Activated naive CD8-positive, alpha-beta T cell treated with anti-CD3 and anti-CD28 coated beads, Interleukin-2, amount 10 ng/mL, durations not matched to agents 7 days and 5 days (primary cell): ENCODE measurements around the gene HEATR1. TPM values are rescaled to one million over a fixed set of nuclear protein-coding genes. Genes with fewer than 3 reads are reported as not detected.

Source experiments
- ATAC-seq: fragments of 150-1000 bp; cut with Tn5 transposase; one replicate; pipeline ENCODE4 v1.10.0; 2021; ENCODE audit warnings: low read depth, moderate library complexity
- POLR2A ChIA-PET: fragments of 350-600 bp; sonication (Branson Sonifier 250); formaldehyde crosslinking; loops from one replicate; lab custom pipeline; 2021; ENCODE audit warnings: antibody characterized with exemption; lab: Charles Lee
- DNase-seq: peaks from one replicate; pipeline ENCODE4 v3.0.0; 2021
- H3K27ac Mint-ChIP-seq: one replicate; pipeline ENCODE4 v1.8.0; 2022; ENCODE audit warnings: mild to moderate bottlenecking, mixed read lengths
- H3K27me3 Mint-ChIP-seq: one replicate; pipeline ENCODE4 v1.8.0; 2022; ENCODE audit warnings: mild to moderate bottlenecking, moderate library complexity, mixed read lengths
- H3K36me3 Mint-ChIP-seq: one replicate; pipeline ENCODE4 v1.8.0; 2021; ENCODE audit warnings: mild to moderate bottlenecking, mixed read lengths
- H3K4me1 Mint-ChIP-seq: one replicate; pipeline ENCODE4 v1.8.0; 2021; ENCODE audit warnings: mixed read lengths
- H3K4me3 Mint-ChIP-seq: one replicate; pipeline ENCODE4 v1.8.0; 2022; ENCODE audit warnings: mild to moderate bottlenecking, moderate library complexity, mixed read lengths
- H3K9me3 Mint-ChIP-seq: one replicate; pipeline ENCODE4 v1.8.0; 2021; ENCODE audit warnings: mixed read lengths
- total RNA-seq, 2 experiments: library from RNA; stranded (reverse); gene quantifications; one replicate each; pipeline ENCODE4 v1.2.3, GENCODE V29; 2021

HEATR1 gene
- total RNA-seq, 2 experiments from 2014 or later, result 40.1 to 40.5 TPM

DNA sequence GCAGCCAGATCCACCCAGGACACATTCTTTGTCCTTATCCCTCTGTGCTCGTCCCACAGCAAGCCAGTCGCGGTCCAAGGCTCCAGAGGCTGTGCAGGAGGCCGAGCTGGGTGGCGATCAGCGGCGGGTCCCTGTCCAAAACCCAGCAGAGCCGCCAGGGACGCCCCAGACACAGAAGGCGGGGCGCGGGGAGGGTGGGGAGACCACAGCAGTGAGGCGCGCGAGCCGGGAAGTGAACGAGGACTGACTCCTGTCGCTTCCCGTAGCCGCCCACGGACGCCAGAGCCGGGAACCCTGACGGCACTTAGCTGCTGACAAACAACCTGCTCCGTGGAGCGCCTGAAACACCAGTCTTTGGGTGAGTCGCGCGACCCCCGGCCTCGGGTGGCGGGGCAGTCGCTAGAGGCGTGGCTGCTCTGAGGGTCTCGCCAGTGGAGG, 80.6 kb downstream of the HEATR1 start, which contains the start of gene LGALS8:
Gene LGALS8 (plus strand): TSS at position 279 of the 438 bp plus-strand sequence. CDS start 2,089 bp downstream, outside the sequence.
- POLR2A ChIA-PET, result interaction anchor here (0.8 to 1.1 kb wide), 2 partner anchors 12 to 80 kb away, joined by 3 to 4 read pairs; partner anchors contain the start of gene HEATR1
- Mint-ChIP-seq H3K4me3 (peak within 1 kb of the TSS; percentile 97), H3K27me3 (peaks cover 5% of the 10 kb centered on the region), H3K27ac (peak within 1 kb of the TSS; percentile 98), H3K36me3 (peaks cover 13% of the 10 kb centered on the region), H3K4me1 (peaks cover 8% of the 10 kb centered on the region), H3K9me3 (no peaks in the 10 kb centered on the region)
- peak; percentile 80 for ATAC-seq
- DNase-seq, result peak; percentile 87

DNA sequence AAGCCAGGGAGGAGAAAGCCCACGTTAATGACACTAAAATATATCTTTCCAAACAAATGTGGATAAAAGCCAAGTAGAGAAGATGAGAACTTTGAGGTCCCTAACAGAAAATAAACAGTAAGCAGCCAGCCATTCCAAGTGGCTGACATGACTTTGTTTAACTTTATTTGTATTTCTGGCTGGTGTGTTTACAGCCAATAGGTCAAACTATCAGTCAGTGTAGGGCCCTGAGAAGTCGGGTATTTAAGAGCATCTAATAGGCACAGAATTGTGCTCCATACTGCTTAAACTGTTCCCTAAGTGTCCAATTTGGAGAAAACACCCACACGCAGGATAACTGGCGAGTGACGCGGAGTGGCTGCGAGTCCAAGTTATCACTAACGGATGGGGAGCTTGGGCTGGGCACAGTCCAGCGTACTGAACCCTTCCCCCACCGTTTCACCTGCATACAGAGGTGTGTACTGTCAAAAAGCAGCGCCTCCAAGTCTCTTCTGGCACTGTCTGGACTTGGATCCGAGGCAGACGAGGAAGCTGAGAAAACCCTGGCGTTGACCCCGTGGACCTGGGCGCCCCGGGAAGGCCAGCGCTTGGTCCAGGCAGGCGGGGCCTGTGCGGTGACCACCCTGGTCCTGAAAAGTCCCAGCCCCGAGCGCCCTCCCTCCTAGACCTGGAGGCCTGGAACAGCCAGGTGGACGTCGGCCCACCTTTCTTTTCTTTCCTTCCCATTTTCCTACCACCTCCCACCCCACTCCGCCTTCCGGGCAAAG, 81.2 kb downstream of the HEATR1 start:
- peak; percentile 3 for ATAC-seq

DNA sequence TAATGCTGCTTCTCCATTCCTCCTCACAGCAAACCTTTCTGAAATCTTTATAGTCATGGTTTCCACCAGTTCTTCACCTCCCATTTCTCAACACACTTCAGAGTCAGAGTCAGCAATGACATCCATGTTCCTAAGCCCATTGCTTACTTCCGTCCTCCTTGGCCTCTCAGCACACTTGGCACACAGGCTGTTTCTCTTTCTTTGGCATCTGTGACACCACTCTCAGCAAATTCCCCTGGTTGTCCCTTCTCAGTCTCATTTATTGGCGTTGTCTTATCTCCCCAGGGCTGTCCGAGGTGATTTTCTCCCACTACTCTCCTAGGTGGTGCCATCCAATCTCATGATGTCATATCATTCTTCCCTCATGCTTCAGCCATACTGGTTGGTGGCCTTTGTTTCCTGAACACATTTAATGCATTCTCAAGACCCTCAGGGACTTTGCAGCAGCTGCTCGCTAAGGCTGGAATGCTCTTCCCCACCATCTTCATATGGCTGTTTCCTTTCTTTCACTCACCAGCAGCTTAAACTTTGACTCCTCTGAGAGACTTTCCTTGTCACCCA, 83.8 kb downstream of the HEATR1 start:
- H3K27me3 Mint-ChIP-seq, result peaks cover 13% of the 10 kb centered on the region
- H3K4me1 Mint-ChIP-seq, result peaks cover 21% of the 10 kb centered on the region
- H3K27ac Mint-ChIP-seq, result no peak overlapping the region
- no peaks in the 10 kb centered on the region for H3K9me3 Mint-ChIP-seq
- no peak for ATAC-seq
- POLR2A ChIA-PET, result no interaction called here
- no peak for DNase-seq
- peaks cover 3% of the 10 kb centered on the region for H3K36me3 Mint-ChIP-seq
- no peak overlapping the region for H3K4me3 Mint-ChIP-seq

More for the DNA sequence above, 81.2 kb downstream of the HEATR1 start:
- Mint-ChIP-seq H3K27ac (peak overlapping the region; percentile 98), H3K27me3 (peaks cover 10% of the 10 kb centered on the region), H3K9me3 (no peaks in the 10 kb centered on the region), H3K4me1 (peaks cover 9% of the 10 kb centered on the region), H3K4me3 (peak overlapping the region; percentile 97), H3K36me3 (peaks cover 13% of the 10 kb centered on the region)
- DNase-seq, result no peak
- POLR2A ChIA-PET, result interaction anchor here (0.8 to 1.1 kb wide), 2 partner anchors 12 to 81 kb away, joined by 3 to 4 read pairs; partner anchors contain the start of gene HEATR1

- DNase-seq (no peak), ATAC-seq (no peak)
- Mint-ChIP-seq H3K36me3 (peaks cover 3% of the 10 kb centered on the region), H3K27me3 (peaks cover 13% of the 10 kb centered on the region), H3K4me3 (no peak overlapping the region), H3K9me3 (no peaks in the 10 kb centered on the region), H3K27ac (no peak overlapping the region), H3K4me1 (peaks cover 18% of the 10 kb centered on the region)
- POLR2A ChIA-PET, result no interaction called here
Observed at GRCh38 chr1:236518322-236518721, 86.0 kb downstream of the HEATR1 start.

DNA sequence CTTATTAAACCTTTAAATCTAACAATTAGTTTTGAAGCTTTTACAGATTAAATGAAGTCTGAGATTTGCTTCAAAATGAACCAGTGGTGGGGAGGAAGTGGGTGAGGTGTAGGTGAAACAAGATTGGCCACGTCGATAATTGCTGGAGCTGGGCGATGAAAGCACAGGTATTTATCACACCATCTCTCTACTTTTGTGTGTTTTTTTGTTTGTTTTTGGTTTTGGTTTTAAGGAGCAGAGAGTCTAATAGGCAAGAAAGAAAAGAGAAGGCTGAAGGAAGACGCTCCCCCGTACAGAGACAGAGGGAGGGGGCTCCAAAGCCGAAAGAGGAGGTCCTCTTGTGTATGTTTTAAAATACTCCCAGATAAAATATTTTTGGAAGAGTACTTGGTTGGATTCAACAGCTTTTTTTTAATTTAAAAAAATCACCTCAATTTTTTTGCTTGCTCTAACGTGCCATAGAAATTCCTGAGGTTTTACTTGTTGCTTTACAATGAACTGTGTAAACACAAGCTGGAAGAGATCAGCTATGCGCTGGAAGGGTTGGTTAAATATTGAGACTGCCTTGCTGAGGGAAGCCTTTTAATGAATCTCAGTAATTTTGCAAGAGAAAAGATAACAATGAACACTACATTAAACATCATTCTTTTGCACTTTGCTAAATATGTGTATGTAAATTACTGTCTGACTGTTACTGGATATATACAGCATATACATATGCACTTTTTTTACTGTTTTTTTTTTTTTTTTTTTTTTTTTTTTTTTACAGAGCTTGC, 87.2 kb downstream of the HEATR1 start:
- ATAC-seq (peak; percentile 73), DNase-seq (no peak)
- H3K9me3 Mint-ChIP-seq, result no peaks in the 10 kb centered on the region
- peaks cover 15% of the 10 kb centered on the region for H3K4me1 Mint-ChIP-seq
- peak overlapping the region; percentile 60 for H3K4me3 Mint-ChIP-seq
- POLR2A ChIA-PET, result no interaction called here
- peaks cover 13% of the 10 kb centered on the region for H3K27me3 Mint-ChIP-seq
- H3K27ac Mint-ChIP-seq, result peak overlapping the region; percentile 49
- peaks cover 3% of the 10 kb centered on the region for H3K36me3 Mint-ChIP-seq

DNA sequence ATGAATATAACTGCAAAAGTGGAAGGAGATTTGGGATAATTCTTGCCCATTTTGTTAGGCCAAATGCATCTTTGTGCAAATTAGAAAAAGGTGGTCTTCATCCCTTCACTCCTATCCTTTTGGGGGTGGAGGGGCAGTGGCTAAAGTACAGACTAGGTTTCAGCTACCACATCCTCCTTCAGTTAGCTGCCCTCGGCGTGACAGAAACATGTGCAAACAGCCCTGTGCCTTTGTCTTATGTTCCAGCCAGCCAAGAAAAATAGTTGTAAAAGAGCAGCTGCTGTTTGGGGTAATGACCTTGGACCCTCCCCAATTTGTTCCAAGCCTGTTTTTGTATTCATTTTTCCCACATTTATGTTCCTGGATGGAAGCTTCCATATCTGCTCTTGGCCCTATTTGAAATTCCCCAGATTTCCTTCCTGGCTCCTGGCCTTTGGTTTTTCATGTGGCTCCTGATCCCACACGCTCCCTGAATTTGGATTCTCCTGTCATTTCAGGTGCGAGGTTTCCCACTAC, 88.8 kb downstream of the HEATR1 start:
- peaks cover 15% of the 10 kb centered on the region for H3K4me1 Mint-ChIP-seq
- POLR2A ChIA-PET, result no interaction called here
- peaks cover 17% of the 10 kb centered on the region for H3K27me3 Mint-ChIP-seq
- no peaks in the 10 kb centered on the region for H3K36me3 Mint-ChIP-seq
- DNase-seq (no peak), ATAC-seq (no peak)
- H3K4me3 Mint-ChIP-seq, result no peak overlapping the region
- H3K27ac Mint-ChIP-seq, result no peak overlapping the region
- no peaks in the 10 kb centered on the region for H3K9me3 Mint-ChIP-seq

- H3K9me3 Mint-ChIP-seq, result no peaks in the 10 kb centered on the region
- no peaks in the 10 kb centered on the region for H3K36me3 Mint-ChIP-seq
- H3K4me3 Mint-ChIP-seq, result no peak overlapping the region
- no peak for ATAC-seq
- peaks cover 15% of the 10 kb centered on the region for H3K4me1 Mint-ChIP-seq
- POLR2A ChIA-PET, result no interaction called here
- H3K27ac Mint-ChIP-seq, result no peak overlapping the region
- H3K27me3 Mint-ChIP-seq, result peaks cover 21% of the 10 kb centered on the region
- DNase-seq, result no peak
Observed at GRCh38 chr1:236514703-236515442, 89.4 kb downstream of the HEATR1 start.

DNA sequence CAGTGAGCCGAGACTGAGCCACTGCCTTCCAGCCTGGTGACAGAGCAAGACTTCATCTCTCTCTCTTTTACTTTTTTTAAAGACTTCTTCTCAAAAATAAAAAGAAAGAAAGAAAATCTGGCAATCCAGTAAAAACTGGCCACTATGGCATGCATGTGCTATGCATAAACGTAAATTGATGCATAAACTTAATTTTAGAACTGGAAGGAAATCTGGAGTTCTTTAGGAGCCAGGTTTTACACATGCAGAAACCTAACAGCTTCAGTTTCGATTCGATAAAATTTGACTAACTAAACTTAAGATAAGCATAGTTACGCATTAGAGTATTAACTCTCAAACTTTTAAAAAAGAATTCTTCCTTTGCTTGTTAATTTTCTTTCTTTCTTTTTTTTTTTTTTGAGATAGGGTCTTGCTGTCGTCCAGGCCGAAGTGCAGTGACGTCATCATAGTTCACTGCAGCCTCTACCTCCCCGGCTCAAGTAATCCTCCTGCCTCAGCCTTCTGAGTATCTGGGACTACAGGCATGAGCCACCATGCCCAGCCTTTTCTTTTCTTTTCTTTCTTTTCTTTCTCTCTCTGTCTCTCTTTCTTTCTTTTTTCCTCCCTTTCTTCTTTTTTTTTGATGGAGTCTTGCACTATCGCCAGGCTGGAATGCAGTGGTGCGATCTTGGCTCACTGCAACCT, 92.4 kb downstream of the HEATR1 start:
- no peak for DNase-seq
- H3K9me3 Mint-ChIP-seq, result no peaks in the 10 kb centered on the region
- H3K4me3 Mint-ChIP-seq, result no peak overlapping the region
- H3K36me3 Mint-ChIP-seq, result no peaks in the 10 kb centered on the region
- POLR2A ChIA-PET, result no interaction called here
- peaks cover 11% of the 10 kb centered on the region for H3K27me3 Mint-ChIP-seq
- H3K27ac Mint-ChIP-seq, result no peak overlapping the region
- no peak for ATAC-seq
- H3K4me1 Mint-ChIP-seq, result peaks cover 13% of the 10 kb centered on the region

- H3K9me3 Mint-ChIP-seq, result no peaks in the 10 kb centered on the region
- no peaks in the 10 kb centered on the region for H3K36me3 Mint-ChIP-seq
- DNase-seq, result no peak
- H3K27me3 Mint-ChIP-seq, result peaks cover 10% of the 10 kb centered on the region
- peaks cover 5% of the 10 kb centered on the region for H3K4me1 Mint-ChIP-seq
- H3K27ac Mint-ChIP-seq, result no peak overlapping the region
- no peak overlapping the region for H3K4me3 Mint-ChIP-seq
- POLR2A ChIA-PET, result no interaction called here
- no peak for ATAC-seq
Observed at GRCh38 chr1:236509647-236510401, 94.5 kb downstream of the HEATR1 start.

- ATAC-seq, result no peak
- no peak overlapping the region for H3K27ac Mint-ChIP-seq
- POLR2A ChIA-PET, result no interaction called here
Observed at GRCh38 chr1:236509203-236509602, 95.1 kb downstream of the HEATR1 start.

GRCh38 chr1:236508593-236509027, 95.7 kb downstream of the HEATR1 start:
- no peak overlapping the region for H3K4me3 Mint-ChIP-seq
- no peak overlapping the region for H3K27ac Mint-ChIP-seq
- peaks cover 10% of the 10 kb centered on the region for H3K27me3 Mint-ChIP-seq
- H3K36me3 Mint-ChIP-seq, result no peaks in the 10 kb centered on the region
- peaks cover 5% of the 10 kb centered on the region for H3K4me1 Mint-ChIP-seq
- DNase-seq (no peak), ATAC-seq (no peak)
- POLR2A ChIA-PET, result no interaction called here
- no peaks in the 10 kb centered on the region for H3K9me3 Mint-ChIP-seq

More at GRCh38 chr1:236509203-236509602, 95.1 kb downstream of the HEATR1 start:
- H3K36me3 Mint-ChIP-seq, result no peaks in the 10 kb centered on the region
- peaks cover 10% of the 10 kb centered on the region for H3K27me3 Mint-ChIP-seq
- no peaks in the 10 kb centered on the region for H3K9me3 Mint-ChIP-seq
- H3K4me1 Mint-ChIP-seq, result peaks cover 5% of the 10 kb centered on the region
- no peak overlapping the region for H3K4me3 Mint-ChIP-seq
- no peak for DNase-seq
